ENCODE data around the gene EIF4A3. TPM values are rescaled to one million over a fixed set of nuclear protein-coding genes. Genes with fewer than 3 reads are reported as not detected.

The EIF4A3 gene
- total RNA-seq, 2 experiments from 2014 or later = 259 to 313 TPM

GRCh38 chr17:80086616-80087015 lies 60.3 kb downstream of the EIF4A3 start:
- BruUV-seq (replicated peaks) = no TSS peak
- Histone ChIP-seq H2AFZ (ENCODE audit: low read length) (no peak overlapping the region), H3K79me2 (ENCODE audit: insufficient read depth, low read depth, low read length) (no peaks in the 10 kb centered on the region), H4K20me1 (ENCODE audit: insufficient read depth, low read length) (no peaks in the 10 kb centered on the region), H3K27ac (ENCODE audit: low read depth, low read length, poor library complexity, severe bottlenecking) (no peak overlapping the region), H3K4me1 (ENCODE audit: insufficient read depth, low read length, poor library complexity, severe bottlenecking) (no peaks in the 10 kb centered on the region), H3K9me2 (ENCODE audit: insufficient read depth, low read length) (no peaks in the 10 kb centered on the region), H3K4me3 (ENCODE audit: low read depth, low read length, poor library complexity, severe bottlenecking) (no peak overlapping the region), H3K36me3 (ENCODE audit: insufficient read depth, low read length) (no peaks in the 10 kb centered on the region), H3K9me3 (ENCODE audit: low read length) (no peaks in the 10 kb centered on the region), H3K4me2 (ENCODE audit: low read length) (no peak overlapping the region)
- CTCF ChIA-PET (ENCODE audit: unreplicated experiment) = no interaction called here
- DNase-seq (ENCODE audit: low spot score) = no peak
- no peak for TF ChIP-seq EZH2phosphoT487 (IDR thresholded peaks at IDR 0.05; ENCODE audit: borderline replicate concordance, low read depth, low read length)
- TF ChIP-seq, protein P1, sequence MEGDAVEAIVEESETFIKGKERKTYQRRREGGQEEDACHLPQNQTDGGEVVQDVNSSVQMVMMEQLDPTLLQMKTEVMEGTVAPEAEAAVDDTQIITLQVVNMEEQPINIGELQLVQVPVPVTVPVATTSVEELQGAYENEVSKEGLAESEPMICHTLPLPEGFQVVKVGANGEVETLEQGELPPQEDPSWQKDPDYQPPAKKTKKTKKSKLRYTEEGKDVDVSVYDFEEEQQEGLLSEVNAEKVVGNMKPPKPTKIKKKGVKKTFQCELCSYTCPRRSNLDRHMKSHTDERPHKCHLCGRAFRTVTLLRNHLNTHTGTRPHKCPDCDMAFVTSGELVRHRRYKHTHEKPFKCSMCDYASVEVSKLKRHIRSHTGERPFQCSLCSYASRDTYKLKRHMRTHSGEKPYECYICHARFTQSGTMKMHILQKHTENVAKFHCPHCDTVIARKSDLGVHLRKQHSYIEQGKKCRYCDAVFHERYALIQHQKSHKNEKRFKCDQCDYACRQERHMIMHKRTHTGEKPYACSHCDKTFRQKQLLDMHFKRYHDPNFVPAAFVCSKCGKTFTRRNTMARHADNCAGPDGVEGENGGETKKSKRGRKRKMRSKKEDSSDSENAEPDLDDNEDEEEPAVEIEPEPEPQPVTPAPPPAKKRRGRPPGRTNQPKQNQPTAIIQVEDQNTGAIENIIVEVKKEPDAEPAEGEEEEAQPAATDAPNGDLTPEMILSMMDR (conservative IDR thresholded peaks at IDR 0.05; ENCODE audit: low read length) = no peak
- intact Hi-C loops (cut with micrococcal nuclease; ENCODE audit: unreplicated experiment) = no loop called here
- POLR2A ChIA-PET = interaction anchor here (0.5 kb wide), 1 partner anchor 231 kb away, joined by 3 read pairs; no protein-coding TSS in a partner anchor

DNA sequence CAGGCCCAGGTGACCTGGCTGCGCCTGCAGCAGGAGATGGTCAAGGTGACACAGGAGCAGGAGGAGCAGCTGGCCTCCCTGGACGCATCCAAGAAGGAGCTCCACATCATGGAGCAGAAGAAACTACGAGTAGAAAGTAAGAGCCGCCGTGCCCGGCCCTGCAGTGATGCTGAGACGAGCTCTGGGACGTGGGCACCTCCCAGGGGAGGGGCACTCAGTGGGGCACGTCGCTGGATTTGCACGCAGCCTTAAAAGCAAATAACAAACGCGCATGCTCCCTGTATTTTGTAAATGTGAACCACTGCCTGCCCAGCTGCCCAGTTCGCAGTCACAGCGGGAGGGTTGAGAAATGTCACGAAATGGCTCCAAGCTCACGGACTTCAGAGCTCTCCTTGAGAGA lies 60.8 kb downstream of the EIF4A3 start:
- Histone ChIP-seq H3K9me2 (ENCODE audit: insufficient read depth, low read length) (no peaks in the 10 kb centered on the region), H3K4me1 (ENCODE audit: insufficient read depth, low read length, poor library complexity, severe bottlenecking) (no peaks in the 10 kb centered on the region), H3K9me3 (ENCODE audit: low read length) (no peaks in the 10 kb centered on the region), H3K79me2 (ENCODE audit: insufficient read depth, low read depth, low read length) (no peaks in the 10 kb centered on the region), H3K4me3 (ENCODE audit: low read depth, low read length, poor library complexity, severe bottlenecking) (no peak overlapping the region), H3K36me3 (ENCODE audit: insufficient read depth, low read length) (no peaks in the 10 kb centered on the region), H4K20me1 (ENCODE audit: insufficient read depth, low read length) (no peaks in the 10 kb centered on the region), H3K27ac (ENCODE audit: low read depth, low read length, poor library complexity, severe bottlenecking) (no peak overlapping the region), H2AFZ (ENCODE audit: low read length) (no peak overlapping the region), H3K4me2 (ENCODE audit: low read length) (no peak overlapping the region)
- no TSS peak for BruUV-seq (replicated peaks)
- ChIA-PET CTCF (ENCODE audit: unreplicated experiment) (no interaction called here), POLR2A (no interaction called here)
- TF ChIP-seq EZH2phosphoT487 (IDR thresholded peaks at IDR 0.05; ENCODE audit: borderline replicate concordance, low read depth, low read length) = no peak
- TF ChIP-seq, protein P1 (conservative IDR thresholded peaks at IDR 0.05; ENCODE audit: low read length) = no peak
- intact Hi-C loops (cut with micrococcal nuclease; ENCODE audit: unreplicated experiment) = no loop called here
- no peak for DNase-seq (ENCODE audit: low spot score)

DNA sequence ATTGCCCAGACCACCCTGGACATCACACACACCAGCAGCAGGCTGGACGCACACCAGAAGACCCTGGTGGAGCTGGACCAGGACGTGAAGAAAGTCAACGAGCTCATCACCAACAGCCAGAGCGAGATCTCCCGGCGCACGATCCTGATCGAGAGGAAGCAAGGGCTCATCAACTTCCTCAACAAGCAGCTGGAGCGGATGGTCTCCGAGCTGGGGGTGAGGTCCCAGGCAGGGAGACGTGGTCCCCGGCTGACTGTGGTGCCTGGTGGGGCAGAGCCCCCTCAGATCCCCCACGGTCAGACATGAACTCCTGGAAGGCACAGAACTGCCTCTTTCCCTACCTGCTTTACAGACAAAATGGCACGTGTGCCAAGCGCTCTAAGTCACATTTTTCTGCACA lies 62.2 kb downstream of the EIF4A3 start:
- Histone ChIP-seq H3K27ac (ENCODE audit: low read depth, low read length, poor library complexity, severe bottlenecking) (no peak overlapping the region), H4K20me1 (ENCODE audit: insufficient read depth, low read length) (no peaks in the 10 kb centered on the region), H3K36me3 (ENCODE audit: insufficient read depth, low read length) (no peaks in the 10 kb centered on the region), H3K9me3 (ENCODE audit: low read length) (no peaks in the 10 kb centered on the region), H3K4me1 (ENCODE audit: insufficient read depth, low read length, poor library complexity, severe bottlenecking) (no peaks in the 10 kb centered on the region), H3K4me3 (ENCODE audit: low read depth, low read length, poor library complexity, severe bottlenecking) (no peak overlapping the region), H3K4me2 (ENCODE audit: low read length) (no peak overlapping the region), H3K9me2 (ENCODE audit: insufficient read depth, low read length) (no peaks in the 10 kb centered on the region), H2AFZ (ENCODE audit: low read length) (no peak overlapping the region), H3K79me2 (ENCODE audit: insufficient read depth, low read depth, low read length) (no peaks in the 10 kb centered on the region)
- intact Hi-C loops (cut with micrococcal nuclease; ENCODE audit: unreplicated experiment) = no loop called here
- ChIA-PET CTCF (ENCODE audit: unreplicated experiment) (interaction anchor here (0.6 kb wide), 1 partner anchor 61 kb away, joined by 3 read pairs; no protein-coding TSS in a partner anchor), POLR2A (interaction anchor here (0.5 kb wide), 1 partner anchor 76 kb away, joined by 3 read pairs; no protein-coding TSS in a partner anchor)
- no peak for DNase-seq (ENCODE audit: low spot score)
- TF ChIP-seq, protein P1 (conservative IDR thresholded peaks at IDR 0.05; ENCODE audit: low read length) = no peak
- no peak for TF ChIP-seq EZH2phosphoT487 (IDR thresholded peaks at IDR 0.05; ENCODE audit: borderline replicate concordance, low read depth, low read length)
- BruUV-seq (replicated peaks) = no TSS peak

Small RNA genes lying within 50 kb of the gene (microRNA-seq; reads per million reads assigned to microRNA genes)
- gene MIR1268B (ENCODE audit: borderline replicate concordance) = not detected

Small RNA genes lying within 50 kb of the gene (small RNA-seq; reads per million reads assigned to genes)
- gene AC087741.2 (not detected), gene MIR1268B (not detected)

Other genes starting within 250 kb of the EIF4A3 start
- 0.38 and 0.41 TPM in 2 replicates for gene TBC1D16, start 111.3 kb downstream of the EIF4A3 start, total RNA-seq (2014; rRNA removed; shearing (Covaris generic))
- 0.63 and 0.74 TPM in 2 replicates for gene TBC1D16, start 111.3 kb downstream of the EIF4A3 start, total RNA-seq (2022)
- not detected in 2 replicates for gene CCDC40, start 110.5 kb downstream of the EIF4A3 start, total RNA-seq (2014; rRNA removed; shearing (Covaris generic))
- not detected in 2 replicates for gene CCDC40, start 110.5 kb downstream of the EIF4A3 start, total RNA-seq (2022)
- gene GAA, start 45.5 kb downstream of the EIF4A3 start, total RNA-seq (2014; rRNA removed; shearing (Covaris generic)) = 34.8 and 43.2 TPM in 2 replicates
- 51.6 and 59.4 TPM in 2 replicates for gene GAA, start 45.5 kb downstream of the EIF4A3 start, total RNA-seq (2022)
- not detected in 2 replicates for gene CARD14, start 22.9 kb upstream of the EIF4A3 start, total RNA-seq (2014; rRNA removed; shearing (Covaris generic))
- not detected in 2 replicates for gene CARD14, start 22.9 kb upstream of the EIF4A3 start, total RNA-seq (2022)
- gene SGSH, start 73.2 kb upstream of the EIF4A3 start, total RNA-seq (2014; rRNA removed; shearing (Covaris generic)) = 13.8 and 14.3 TPM in 2 replicates
- gene SGSH, start 73.2 kb upstream of the EIF4A3 start, total RNA-seq (2022) = 38.4 and 45.5 TPM in 2 replicates
- 3.5 and 6.0 TPM in 2 replicates for gene SLC26A11, start 73.3 kb upstream of the EIF4A3 start, total RNA-seq (2014; rRNA removed; shearing (Covaris generic))
- gene SLC26A11, start 73.3 kb upstream of the EIF4A3 start, total RNA-seq (2022) = 2.9 and 4.1 TPM in 2 replicates
- 41.9 and 58.8 TPM in 2 replicates for gene RNF213, start 113.7 kb upstream of the EIF4A3 start, total RNA-seq (2014; rRNA removed; shearing (Covaris generic))
- gene RNF213, start 113.7 kb upstream of the EIF4A3 start, total RNA-seq (2022) = 64.0 and 68.6 TPM in 2 replicates